ENCODE data around the gene ERBB2. TPM values are rescaled to one million over a fixed set of nuclear protein-coding genes. Genes with fewer than 3 reads are reported as not detected.

The ERBB2 gene
- total and polyA plus RNA-seq, 2 of the 13 experiments (the other 11 are each of a cell fraction or from before 2014, with no cell fraction given) = 57.7 to 64.1 TPM

DNA sequence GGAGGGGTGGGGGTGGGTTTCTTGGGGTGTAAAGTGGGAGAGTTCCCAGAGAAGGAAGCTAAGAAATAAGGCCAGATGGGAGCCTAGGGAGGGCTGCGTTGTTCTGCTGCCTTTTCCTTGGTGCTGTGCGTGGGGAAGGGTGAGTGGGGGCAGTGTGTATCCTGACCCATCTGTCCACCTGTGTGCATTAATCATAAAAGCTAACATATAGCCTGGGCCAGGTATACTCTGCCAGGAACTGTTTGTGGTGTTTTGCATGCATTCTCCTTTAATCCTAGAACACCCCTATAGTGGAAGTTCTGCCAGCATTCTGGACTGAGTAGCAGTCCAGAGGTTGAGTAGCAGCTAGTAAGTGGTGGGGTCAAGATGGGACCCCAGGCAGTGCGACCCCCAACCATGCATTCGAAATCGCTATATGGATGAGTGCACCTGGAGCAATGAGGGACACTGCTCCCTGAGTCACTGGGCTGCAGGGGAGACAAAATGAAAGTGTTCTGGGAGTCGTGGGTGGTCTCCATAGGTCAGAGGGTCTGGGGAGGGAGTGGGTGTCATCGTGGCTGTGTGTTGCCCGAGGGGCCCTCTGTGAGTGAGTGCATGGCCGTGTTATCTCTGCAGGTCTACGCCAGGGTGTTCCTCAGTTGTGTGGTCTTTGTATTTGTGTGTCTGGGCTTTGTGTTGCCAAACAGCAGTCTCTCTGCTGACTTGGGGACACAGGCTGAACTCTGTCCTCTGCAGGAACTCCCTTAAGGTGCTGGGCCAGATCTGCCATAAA lies 1.3 kb downstream of the ERBB2 start (continued):
- TF ChIP-seq, protein P1, sequence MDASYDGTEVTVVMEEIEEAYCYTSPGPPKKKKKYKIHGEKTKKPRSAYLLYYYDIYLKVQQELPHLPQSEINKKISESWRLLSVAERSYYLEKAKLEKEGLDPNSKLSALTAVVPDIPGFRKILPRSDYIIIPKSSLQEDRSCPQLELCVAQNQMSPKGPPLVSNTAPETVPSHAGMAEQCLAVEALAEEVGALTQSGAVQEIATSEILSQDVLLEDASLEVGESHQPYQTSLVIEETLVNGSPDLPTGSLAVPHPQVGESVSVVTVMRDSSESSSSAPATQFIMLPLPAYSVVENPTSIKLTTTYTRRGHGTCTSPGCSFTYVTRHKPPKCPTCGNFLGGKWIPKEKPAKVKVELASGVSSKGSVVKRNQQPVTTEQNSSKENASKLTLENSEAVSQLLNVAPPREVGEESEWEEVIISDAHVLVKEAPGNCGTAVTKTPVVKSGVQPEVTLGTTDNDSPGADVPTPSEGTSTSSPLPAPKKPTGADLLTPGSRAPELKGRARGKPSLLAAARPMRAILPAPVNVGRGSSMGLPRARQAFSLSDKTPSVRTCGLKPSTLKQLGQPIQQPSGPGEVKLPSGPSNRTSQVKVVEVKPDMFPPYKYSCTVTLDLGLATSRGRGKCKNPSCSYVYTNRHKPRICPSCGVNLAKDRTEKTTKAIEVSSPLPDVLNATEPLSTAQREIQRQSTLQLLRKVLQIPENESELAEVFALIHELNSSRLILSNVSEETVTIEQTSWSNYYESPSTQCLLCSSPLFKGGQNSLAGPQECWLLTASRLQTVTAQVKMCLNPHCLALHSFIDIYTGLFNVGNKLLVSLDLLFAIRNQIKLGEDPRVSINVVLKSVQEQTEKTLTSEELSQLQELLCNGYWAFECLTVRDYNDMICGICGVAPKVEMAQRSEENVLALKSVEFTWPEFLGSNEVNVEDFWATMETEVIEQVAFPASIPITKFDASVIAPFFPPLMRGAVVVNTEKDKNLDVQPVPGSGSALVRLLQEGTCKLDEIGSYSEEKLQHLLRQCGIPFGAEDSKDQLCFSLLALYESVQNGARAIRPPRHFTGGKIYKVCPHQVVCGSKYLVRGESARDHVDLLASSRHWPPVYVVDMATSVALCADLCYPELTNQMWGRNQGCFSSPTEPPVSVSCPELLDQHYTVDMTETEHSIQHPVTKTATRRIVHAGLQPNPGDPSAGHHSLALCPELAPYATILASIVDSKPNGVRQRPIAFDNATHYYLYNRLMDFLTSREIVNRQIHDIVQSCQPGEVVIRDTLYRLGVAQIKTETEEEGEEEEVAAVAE (CRISPR knock-in tag; IDR thresholded peaks at IDR 0.05; ENCODE audit: borderline replicate concordance) = no peak
- TF ChIP-seq, protein P2, sequence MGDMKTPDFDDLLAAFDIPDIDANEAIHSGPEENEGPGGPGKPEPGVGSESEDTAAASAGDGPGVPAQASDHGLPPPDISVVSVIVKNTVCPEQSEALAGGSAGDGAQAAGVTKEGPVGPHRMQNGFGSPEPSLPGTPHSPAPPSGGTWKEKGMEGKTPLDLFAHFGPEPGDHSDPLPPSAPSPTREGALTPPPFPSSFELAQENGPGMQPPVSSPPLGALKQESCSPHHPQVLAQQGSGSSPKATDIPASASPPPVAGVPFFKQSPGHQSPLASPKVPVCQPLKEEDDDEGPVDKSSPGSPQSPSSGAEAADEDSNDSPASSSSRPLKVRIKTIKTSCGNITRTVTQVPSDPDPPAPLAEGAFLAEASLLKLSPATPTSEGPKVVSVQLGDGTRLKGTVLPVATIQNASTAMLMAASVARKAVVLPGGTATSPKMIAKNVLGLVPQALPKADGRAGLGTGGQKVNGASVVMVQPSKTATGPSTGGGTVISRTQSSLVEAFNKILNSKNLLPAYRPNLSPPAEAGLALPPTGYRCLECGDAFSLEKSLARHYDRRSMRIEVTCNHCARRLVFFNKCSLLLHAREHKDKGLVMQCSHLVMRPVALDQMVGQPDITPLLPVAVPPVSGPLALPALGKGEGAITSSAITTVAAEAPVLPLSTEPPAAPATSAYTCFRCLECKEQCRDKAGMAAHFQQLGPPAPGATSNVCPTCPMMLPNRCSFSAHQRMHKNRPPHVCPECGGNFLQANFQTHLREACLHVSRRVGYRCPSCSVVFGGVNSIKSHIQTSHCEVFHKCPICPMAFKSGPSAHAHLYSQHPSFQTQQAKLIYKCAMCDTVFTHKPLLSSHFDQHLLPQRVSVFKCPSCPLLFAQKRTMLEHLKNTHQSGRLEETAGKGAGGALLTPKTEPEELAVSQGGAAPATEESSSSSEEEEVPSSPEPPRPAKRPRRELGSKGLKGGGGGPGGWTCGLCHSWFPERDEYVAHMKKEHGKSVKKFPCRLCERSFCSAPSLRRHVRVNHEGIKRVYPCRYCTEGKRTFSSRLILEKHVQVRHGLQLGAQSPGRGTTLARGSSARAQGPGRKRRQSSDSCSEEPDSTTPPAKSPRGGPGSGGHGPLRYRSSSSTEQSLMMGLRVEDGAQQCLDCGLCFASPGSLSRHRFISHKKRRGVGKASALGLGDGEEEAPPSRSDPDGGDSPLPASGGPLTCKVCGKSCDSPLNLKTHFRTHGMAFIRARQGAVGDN (CRISPR knock-in tag; IDR thresholded peaks at IDR 0.05) = peak; percentile 27; the same call in 1 of the 2 replicates
- TF ChIP-seq SMC3 (IDR thresholded peaks at IDR 0.05; ENCODE audit: low read length) = 0 out of 2 replicates have a peak, but pooled peaks have one; percentile 5
- no peak for TF ChIP-seq ZNF124 (CRISPR knock-in tag; IDR thresholded peaks at IDR 0.05)
- TF ChIP-seq, protein P3, sequence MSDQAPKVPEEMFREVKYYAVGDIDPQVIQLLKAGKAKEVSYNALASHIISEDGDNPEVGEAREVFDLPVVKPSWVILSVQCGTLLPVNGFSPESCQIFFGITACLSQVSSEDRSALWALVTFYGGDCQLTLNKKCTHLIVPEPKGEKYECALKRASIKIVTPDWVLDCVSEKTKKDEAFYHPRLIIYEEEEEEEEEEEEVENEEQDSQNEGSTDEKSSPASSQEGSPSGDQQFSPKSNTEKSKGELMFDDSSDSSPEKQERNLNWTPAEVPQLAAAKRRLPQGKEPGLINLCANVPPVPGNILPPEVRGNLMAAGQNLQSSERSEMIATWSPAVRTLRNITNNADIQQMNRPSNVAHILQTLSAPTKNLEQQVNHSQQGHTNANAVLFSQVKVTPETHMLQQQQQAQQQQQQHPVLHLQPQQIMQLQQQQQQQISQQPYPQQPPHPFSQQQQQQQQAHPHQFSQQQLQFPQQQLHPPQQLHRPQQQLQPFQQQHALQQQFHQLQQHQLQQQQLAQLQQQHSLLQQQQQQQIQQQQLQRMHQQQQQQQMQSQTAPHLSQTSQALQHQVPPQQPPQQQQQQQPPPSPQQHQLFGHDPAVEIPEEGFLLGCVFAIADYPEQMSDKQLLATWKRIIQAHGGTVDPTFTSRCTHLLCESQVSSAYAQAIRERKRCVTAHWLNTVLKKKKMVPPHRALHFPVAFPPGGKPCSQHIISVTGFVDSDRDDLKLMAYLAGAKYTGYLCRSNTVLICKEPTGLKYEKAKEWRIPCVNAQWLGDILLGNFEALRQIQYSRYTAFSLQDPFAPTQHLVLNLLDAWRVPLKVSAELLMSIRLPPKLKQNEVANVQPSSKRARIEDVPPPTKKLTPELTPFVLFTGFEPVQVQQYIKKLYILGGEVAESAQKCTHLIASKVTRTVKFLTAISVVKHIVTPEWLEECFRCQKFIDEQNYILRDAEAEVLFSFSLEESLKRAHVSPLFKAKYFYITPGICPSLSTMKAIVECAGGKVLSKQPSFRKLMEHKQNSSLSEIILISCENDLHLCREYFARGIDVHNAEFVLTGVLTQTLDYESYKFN (CRISPR knock-in tag; conservative IDR thresholded peaks at IDR 0.05) = peak; percentile 15; the same call in 1 of the 2 replicates
- peak; percentile 33 for TF ChIP-seq U2AF1 (optimal IDR thresholded peaks at IDR 0.05; ENCODE audit: low read depth, low read length)
- TF ChIP-seq KDM5B (CRISPR knock-in tag; IDR thresholded peaks at IDR 0.05; ENCODE audit: borderline replicate concordance) = no peak
- TF ChIP-seq DNMT1 (CRISPR knock-in tag; IDR thresholded peaks at IDR 0.05) = 0 out of 2 replicates have a peak, but pooled peaks have one; percentile 55
- TF ChIP-seq HNF4A (CRISPR knock-in tag; IDR thresholded peaks at IDR 0.05) = peak; percentile 58; the same call in 1 of the 2 replicates
- TF ChIP-seq ZNF619 (CRISPR knock-in tag; IDR thresholded peaks at IDR 0.05) = peak; percentile 54; the same call in 1 of the 2 replicates
